Astrocyte (in vitro differentiated cells and primary cell): ENCODE results near the gene IFRD2. TPM values are rescaled to one million over a fixed set of nuclear protein-coding genes. Genes with fewer than 3 reads are reported as not detected.

Experiments
- DNase-seq: peaks from one replicate; pipeline ENCODE4 v3.0.0-alpha.2; 2010; ENCODE audit warnings: low read depth
- FAIRE-seq: peaks from 2 replicates; lab custom pipeline; 2011; peaks lifted over from hg19 to GRCh38; lab: Jason Lieb, UNC
- H2AFZ ChIP-seq: 2 replicates; pipeline ENCODE4 v1.6.0; 2012; ENCODE audit warnings: low read depth, low read length, inconsistent platforms
- H3K27ac ChIP-seq: 2 replicates; pipeline ENCODE4 v1.5.1; 2011; ENCODE audit warnings: low read depth, low read length, inconsistent platforms
- H3K27me3 ChIP-seq: 2 replicates; pipeline ENCODE4 v1.6.0; 2011; ENCODE audit warnings: low read length, inconsistent platforms; ENCODE audit not compliant: insufficient read depth
- H3K36me3 ChIP-seq: 2 replicates; pipeline ENCODE4 v1.5.1; 2011; ENCODE audit warnings: low read length, inconsistent platforms; ENCODE audit not compliant: insufficient read depth
- H3K4me1 ChIP-seq: 2 replicates; pipeline ENCODE4 v1.5.1; 2011; ENCODE audit warnings: low read length, inconsistent platforms; ENCODE audit not compliant: insufficient read depth
- H3K4me2 ChIP-seq: 2 replicates; pipeline ENCODE4 v1.6.0; 2012; ENCODE audit warnings: low read length, inconsistent platforms
- H3K4me3 ChIP-seq: 2 replicates; pipeline ENCODE4 v1.5.1; 2011; ENCODE audit warnings: low read depth, mild to moderate bottlenecking, low read length, inconsistent platforms; ENCODE audit not compliant: insufficient read depth
- H3K79me2 ChIP-seq: 2 replicates; pipeline ENCODE4 v1.6.0; 2012; ENCODE audit warnings: mild to moderate bottlenecking, low read length, inconsistent platforms; ENCODE audit not compliant: insufficient read depth
- H3K9ac ChIP-seq: 2 replicates; pipeline ENCODE4 v1.6.0; 2012; ENCODE audit warnings: mild to moderate bottlenecking, low read length, inconsistent platforms
- H3K9me3 ChIP-seq: 2 replicates; pipeline ENCODE4 v1.5.1; 2012; ENCODE audit warnings: low read depth, mild to moderate bottlenecking, low read length, inconsistent platforms; ENCODE audit not compliant: insufficient read depth
- H4K20me1 ChIP-seq: 2 replicates; pipeline ENCODE4 v1.6.0; 2012; ENCODE audit warnings: low read length, inconsistent platforms; ENCODE audit not compliant: insufficient read depth
- H3K27ac Mint-ChIP-seq: one replicate; pipeline ENCODE4 v1.8.0; 2021; ENCODE audit warnings: mild to moderate bottlenecking, mixed read lengths; ENCODE audit not compliant: unreplicated experiment
- H3K27me3 Mint-ChIP-seq: one replicate; pipeline ENCODE4 v1.8.0; 2021; ENCODE audit warnings: low read depth, mixed read lengths; ENCODE audit not compliant: unreplicated experiment
- H3K36me3 Mint-ChIP-seq: one replicate; pipeline ENCODE4 v1.8.0; 2021; ENCODE audit warnings: low read depth, mixed read lengths; ENCODE audit not compliant: unreplicated experiment
- H3K4me1 Mint-ChIP-seq: one replicate; pipeline ENCODE4 v1.8.0; 2021; ENCODE audit warnings: low read depth, mixed read lengths; ENCODE audit not compliant: unreplicated experiment
- H3K4me3 Mint-ChIP-seq: one replicate; pipeline ENCODE4 v1.8.0; 2021; ENCODE audit warnings: mild to moderate bottlenecking, moderate library complexity, mixed read lengths; ENCODE audit not compliant: unreplicated experiment
- H3K9me3 Mint-ChIP-seq: one replicate; pipeline ENCODE4 v1.8.0; 2021; ENCODE audit warnings: mild to moderate bottlenecking, mixed read lengths; ENCODE audit not compliant: unreplicated experiment
- CTCF ChIP-seq: IDR thresholded peaks from 2 replicates; pipeline ENCODE4 v1.5.1; 2011; ENCODE audit warnings: low read depth, mild to moderate bottlenecking, inconsistent platforms, low read length, moderate library complexity; ENCODE audit not compliant: insufficient read depth
- EZH2 ChIP-seq: IDR thresholded peaks from 2 replicates; pipeline ENCODE4 v1.6.1; 2012; ENCODE audit warnings: mild to moderate bottlenecking, low read length, inconsistent platforms; ENCODE audit not compliant: insufficient read depth
- total RNA-seq: library from RNA; stranded (reverse); gene quantifications from 2 replicates; pipeline ENCODE4 v1.2.1, GENCODE V29; 2021

The IFRD2 gene
- total RNA-seq, 1 donor from 2014 or later: 66.8 TPM

- FAIRE-seq (no peak), DNase-seq (no peak)
- no peaks in the 10 kb centered on the region for H3K9me3 ChIP-seq
- no peak overlapping the region for H3K4me3 ChIP-seq
- H4K20me1 ChIP-seq: peaks cover 14% of the 10 kb centered on the region
- H3K27ac Mint-ChIP-seq: peak overlapping the region; percentile 26
- no peak overlapping the region for H3K27ac ChIP-seq
- H3K79me2 ChIP-seq: peaks cover 36% of the 10 kb centered on the region
- H3K9me3 Mint-ChIP-seq: no peaks in the 10 kb centered on the region
- no peaks in the 10 kb centered on the region for H3K27me3 ChIP-seq
- no peaks in the 10 kb centered on the region for H3K27me3 Mint-ChIP-seq
- H3K36me3 ChIP-seq: peaks cover 14% of the 10 kb centered on the region
- no peak overlapping the region for H3K9ac ChIP-seq
- peaks cover 26% of the 10 kb centered on the region for H3K4me1 ChIP-seq
- H3K4me2 ChIP-seq: no peak overlapping the region
- no peak for TF ChIP-seq CTCF
- TF ChIP-seq EZH2: no peak
- H3K36me3 Mint-ChIP-seq: peaks cover 3% of the 10 kb centered on the region
- peaks cover 17% of the 10 kb centered on the region for H3K4me1 Mint-ChIP-seq
- H3K4me3 Mint-ChIP-seq: no peak overlapping the region
- no peak overlapping the region for H2AFZ ChIP-seq
Measured at GRCh38 chr3:50325113-50325480, 32.9 kb upstream of the IFRD2 start.

GRCh38 chr3:50324351-50325112, 32.3 kb upstream of the IFRD2 start:
- no peak for FAIRE-seq

More at GRCh38 chr3:50324351-50325112, 32.3 kb upstream of the IFRD2 start:
- H4K20me1 ChIP-seq: peaks cover 16% of the 10 kb centered on the region
- peaks cover 39% of the 10 kb centered on the region for H3K79me2 ChIP-seq
- H3K36me3 ChIP-seq: peaks cover 8% of the 10 kb centered on the region
- H3K4me2 ChIP-seq: no peak overlapping the region
- Mint-ChIP-seq H3K9me3 (no peaks in the 10 kb centered on the region), H3K27ac (no peak overlapping the region), H3K4me3 (no peak overlapping the region), H3K36me3 (peaks cover 6% of the 10 kb centered on the region), H3K4me1 (peaks cover 21% of the 10 kb centered on the region), H3K27me3 (no peaks in the 10 kb centered on the region)
- H2AFZ ChIP-seq: no peak overlapping the region
- no peaks in the 10 kb centered on the region for H3K9me3 ChIP-seq
- no peak overlapping the region for H3K4me3 ChIP-seq
- H3K9ac ChIP-seq: no peak overlapping the region
- no peaks in the 10 kb centered on the region for H3K27me3 ChIP-seq
- no peak overlapping the region for H3K27ac ChIP-seq
- H3K4me1 ChIP-seq: peaks cover 30% of the 10 kb centered on the region
- DNase-seq: peak; percentile 32
- TF ChIP-seq CTCF (peak; percentile 92), EZH2 (no peak)
